HG03196 (cell line): ENCODE measurements around the gene FXN.
"Not testable (repeated sequence)": the region's sequence is repeated elsewhere in the genome, so short reads cannot be mapped to it uniquely, and the experiment has no call there.

ENCODE experiments used
- ATAC-seq: cut with Tn5 transposase; IDR thresholded peaks from one replicate; pipeline ENCODE4 v1.9.1; 2021; ENCODE audit not compliant: unreplicated experiment

FXN gene

GRCh38 chr9:69065660-69066059 is 30.1 kb downstream of the FXN start:
- ATAC-seq, result no peak

- no peak for ATAC-seq
Measured at GRCh38 chr9:69066955-69067354, 31.4 kb downstream of the FXN start.

- ATAC-seq, result no peak
Measured at GRCh38 chr9:69070201-69070600, 34.6 kb downstream of the FXN start.

- ATAC-seq, result no peak
Measured at GRCh38 chr9:69071059-69071458, 35.5 kb downstream of the FXN start.

GRCh38 chr9:69073103-69073502 is 37.6 kb downstream of the FXN start:
- no peak for ATAC-seq

- no peak for ATAC-seq
Measured at GRCh38 chr9:69074801-69075200, 39.2 kb downstream of the FXN start.

GRCh38 chr9:69076550-69076949 is 41.0 kb downstream of the FXN start:
- ATAC-seq, result no peak

DNA sequence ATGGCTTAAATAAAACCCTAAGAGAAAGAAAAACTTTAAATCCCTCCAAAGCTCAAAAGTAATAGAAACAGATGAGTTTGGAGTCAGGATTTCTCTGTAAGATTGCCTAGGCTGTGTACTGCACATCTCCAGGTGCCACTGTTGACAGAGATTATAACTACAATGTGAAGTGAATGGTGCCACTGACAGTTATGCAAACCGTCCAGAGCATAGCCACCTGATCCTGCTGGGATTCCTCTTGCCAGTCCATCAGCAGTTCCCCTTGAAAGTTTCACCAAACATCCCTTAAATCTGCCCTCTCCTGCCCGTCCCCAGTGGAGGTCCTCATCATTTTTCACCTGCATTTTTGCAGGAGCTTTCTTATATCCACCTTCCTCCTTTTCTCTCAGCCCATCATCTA is 42.5 kb downstream of the FXN start:
- ATAC-seq, result no peak

GRCh38 chr9:69078581-69078980 is 43.0 kb downstream of the FXN start:
- ATAC-seq, result no peak

GRCh38 chr9:69079186-69079585 is 43.6 kb downstream of the FXN start:
- no peak for ATAC-seq

- no peak for ATAC-seq
Measured at GRCh38 chr9:69081261-69081660, 45.7 kb downstream of the FXN start.

- no peak for ATAC-seq
Measured at GRCh38 chr9:69083321-69083720, 47.8 kb downstream of the FXN start.

DNA sequence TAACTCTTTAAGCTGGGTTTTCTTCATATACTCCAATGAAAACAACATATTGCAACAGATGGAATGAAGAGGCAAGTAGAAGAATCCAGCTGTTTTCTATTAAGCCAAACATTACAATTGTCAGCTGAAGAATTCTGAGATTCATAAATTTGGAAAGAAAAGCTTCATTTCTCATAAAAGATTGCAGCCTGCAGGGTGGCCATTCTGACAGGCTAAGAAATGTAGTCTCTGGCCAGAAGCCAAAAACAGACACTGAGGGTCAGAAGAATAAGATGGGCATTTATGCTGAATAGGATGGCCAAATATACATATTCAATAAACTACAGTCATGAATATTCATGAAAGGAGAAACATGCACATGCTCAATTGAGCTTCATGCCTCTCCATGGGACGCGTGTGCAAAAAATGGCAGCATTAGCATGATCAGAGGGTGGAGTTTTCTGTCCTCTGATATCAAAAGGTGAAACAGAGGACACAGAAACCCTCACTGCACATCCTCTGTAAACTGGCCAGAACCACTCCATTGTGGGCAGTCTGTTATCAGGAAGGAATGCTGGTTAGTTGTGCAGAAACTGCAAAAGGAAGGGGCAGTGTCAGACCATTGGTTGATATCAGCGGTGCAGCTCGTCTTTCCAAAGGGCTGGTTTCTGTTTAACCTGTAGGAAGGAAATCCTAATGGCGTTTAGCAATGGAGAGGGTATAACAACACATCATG is 50.2 kb downstream of the FXN start:
- ATAC-seq, result no peak

GRCh38 chr9:69086312-69086711 is 50.8 kb downstream of the FXN start:
- no peak for ATAC-seq

- no peak for ATAC-seq
Measured at GRCh38 chr9:69086769-69087168, 51.2 kb downstream of the FXN start.

DNA sequence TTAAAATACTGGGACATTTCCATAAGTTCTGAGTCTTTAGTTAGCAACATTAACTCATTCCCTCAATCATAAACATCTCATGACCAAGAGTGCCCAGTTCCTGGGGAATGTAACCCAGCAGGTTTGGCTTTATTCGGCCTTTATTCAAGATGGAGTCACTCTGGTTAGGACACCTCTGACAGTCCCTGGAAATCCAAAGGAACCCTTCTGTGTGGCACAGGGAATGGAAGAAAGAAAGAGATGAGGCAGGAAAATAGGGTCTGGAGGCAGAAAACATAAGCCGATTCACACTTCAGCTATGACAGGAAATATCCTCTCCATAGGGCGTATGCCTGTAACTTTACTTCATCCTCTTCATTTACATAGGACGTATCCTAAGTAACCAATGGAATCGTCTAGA is 53.5 kb downstream of the FXN start:
- no peak for ATAC-seq

DNA sequence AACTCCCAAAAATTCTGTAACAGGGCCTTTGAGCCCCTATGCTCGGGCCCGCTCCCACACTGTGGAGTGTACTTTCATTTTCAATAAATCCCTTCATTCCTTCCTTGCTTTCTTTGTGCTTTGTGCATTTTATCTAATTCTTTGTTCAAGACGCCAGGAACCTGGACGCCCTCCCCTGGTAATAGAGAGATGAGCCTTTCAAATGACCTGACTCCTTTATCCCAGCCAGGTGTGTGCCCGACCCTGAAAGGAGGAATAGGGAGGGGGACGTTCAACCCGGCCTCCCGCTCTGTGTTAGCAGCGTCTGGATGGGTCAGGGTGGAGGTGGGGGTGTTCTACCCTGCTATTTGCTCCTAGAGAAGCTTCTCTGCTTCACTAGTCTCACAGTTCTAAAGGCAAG is 53.9 kb downstream of the FXN start:
- no peak for ATAC-seq

DNA sequence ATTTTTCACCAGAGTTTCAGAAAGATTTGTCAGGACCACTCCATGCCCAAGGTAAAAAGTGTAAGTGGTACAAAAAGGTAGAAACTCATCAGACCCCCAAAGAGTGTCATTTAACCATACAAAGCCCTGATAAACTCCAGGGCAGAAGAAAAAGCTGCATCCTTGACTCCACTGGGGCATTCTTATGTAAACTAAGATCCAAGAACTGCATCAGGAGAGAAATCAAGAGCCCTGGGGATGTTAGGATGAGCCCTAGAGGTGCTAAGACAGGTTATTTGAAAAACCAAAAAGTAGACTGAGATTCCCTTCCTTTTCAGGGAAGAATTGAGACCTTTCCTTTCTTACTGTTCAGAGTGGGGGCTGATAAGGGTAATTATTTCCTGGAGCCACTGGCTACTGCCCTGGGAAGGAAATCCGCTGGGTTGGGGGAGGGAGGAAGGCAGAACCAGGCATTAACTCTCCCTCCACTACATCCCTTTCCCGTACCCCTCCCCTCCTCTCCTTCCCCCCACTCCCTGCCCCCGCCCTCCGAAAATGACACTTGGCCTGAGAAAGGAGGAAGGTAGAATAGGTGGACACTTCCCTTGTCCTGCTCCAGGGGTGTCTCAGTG is 54.7 kb downstream of the FXN start:
- ATAC-seq, result no peak

GRCh38 chr9:69090946-69091345 is 55.4 kb downstream of the FXN start:
- no peak for ATAC-seq

- ATAC-seq, result no peak
Measured at GRCh38 chr9:69093471-69094103, 58.0 kb downstream of the FXN start.

DNA sequence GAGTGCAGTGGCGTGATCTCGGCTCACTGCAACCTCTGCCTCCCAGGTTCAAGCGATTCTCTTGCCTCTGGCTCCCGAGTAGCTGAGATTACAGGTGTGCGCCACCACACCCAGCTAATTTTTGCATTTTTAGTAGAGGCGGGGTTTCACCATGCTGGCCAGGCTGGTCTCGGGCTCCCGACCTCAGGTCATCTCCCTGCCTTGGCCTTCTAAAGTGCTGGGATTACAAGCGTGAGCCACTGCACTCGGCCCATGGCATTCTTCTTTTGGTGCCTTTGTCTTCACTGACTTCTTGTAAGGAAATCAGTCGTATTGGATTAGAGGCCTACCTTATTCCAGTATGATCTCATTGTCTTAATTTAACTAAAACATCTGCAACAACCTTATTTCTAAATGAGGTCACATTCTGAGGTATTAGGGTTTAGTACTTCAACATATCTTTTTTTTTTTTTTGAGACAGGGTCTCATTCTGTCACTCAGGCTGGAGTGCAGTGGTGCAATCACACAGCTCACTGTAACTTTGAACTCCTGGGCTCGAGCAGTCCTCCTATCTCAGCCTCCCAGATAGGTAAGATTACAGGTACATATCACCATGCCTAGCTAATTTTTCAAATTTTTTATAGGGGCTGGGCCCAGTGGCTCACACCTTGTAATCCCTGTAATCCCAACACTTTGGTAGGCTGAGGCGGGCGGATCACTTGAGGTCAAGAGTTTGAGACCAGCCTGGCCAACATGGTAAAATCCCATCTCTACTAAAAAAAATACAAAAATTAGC is 59.0 kb downstream of the FXN start:
- not testable (repeated sequence) for ATAC-seq

DNA sequence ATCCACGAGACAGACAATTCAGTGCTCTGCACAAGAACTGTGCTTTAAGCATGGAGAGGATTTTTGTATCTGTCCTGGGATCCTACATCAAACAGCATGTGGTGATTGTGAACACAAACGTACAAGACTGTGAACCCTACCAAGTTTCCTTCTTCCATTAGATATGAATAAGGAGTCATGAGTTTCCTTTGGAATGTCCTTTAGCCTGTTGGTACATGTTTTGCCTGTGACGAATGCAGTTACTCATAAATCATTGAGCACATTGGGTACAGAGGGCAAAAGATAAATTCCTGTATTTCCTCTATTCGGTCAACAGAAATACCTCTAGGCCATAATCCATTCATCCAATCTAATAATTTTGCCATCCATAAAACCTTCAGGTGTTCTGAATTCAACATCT is 61.5 kb downstream of the FXN start:
- no peak for ATAC-seq
